ENCODE measurements around the gene HOXA4. TPM values are rescaled to one million over a fixed set of nuclear protein-coding genes. Genes with fewer than 3 reads are reported as not detected.

The HOXA4 gene
- total RNA-seq, 2 experiments from 2014 or later: 0.15 TPM; not detected in 1

GRCh38 chr7:27124902-27125689 lies 5.5 kb downstream of the HOXA4 start:
- Mint-ChIP-seq H3K4me1 (no peaks in the 10 kb centered on the region), H3K9me3 (no peaks in the 10 kb centered on the region), H3K4me3 (no peak overlapping the region), H3K36me3 (ENCODE audit: low read depth) (no peaks in the 10 kb centered on the region), H3K27ac (no peak overlapping the region), H3K27me3 (peaks cover 27% of the 10 kb centered on the region)
- CTCF ChIA-PET: no interaction called here
- DNase-seq: no peak
- POLR2A ChIA-PET: no interaction called here

DNA sequence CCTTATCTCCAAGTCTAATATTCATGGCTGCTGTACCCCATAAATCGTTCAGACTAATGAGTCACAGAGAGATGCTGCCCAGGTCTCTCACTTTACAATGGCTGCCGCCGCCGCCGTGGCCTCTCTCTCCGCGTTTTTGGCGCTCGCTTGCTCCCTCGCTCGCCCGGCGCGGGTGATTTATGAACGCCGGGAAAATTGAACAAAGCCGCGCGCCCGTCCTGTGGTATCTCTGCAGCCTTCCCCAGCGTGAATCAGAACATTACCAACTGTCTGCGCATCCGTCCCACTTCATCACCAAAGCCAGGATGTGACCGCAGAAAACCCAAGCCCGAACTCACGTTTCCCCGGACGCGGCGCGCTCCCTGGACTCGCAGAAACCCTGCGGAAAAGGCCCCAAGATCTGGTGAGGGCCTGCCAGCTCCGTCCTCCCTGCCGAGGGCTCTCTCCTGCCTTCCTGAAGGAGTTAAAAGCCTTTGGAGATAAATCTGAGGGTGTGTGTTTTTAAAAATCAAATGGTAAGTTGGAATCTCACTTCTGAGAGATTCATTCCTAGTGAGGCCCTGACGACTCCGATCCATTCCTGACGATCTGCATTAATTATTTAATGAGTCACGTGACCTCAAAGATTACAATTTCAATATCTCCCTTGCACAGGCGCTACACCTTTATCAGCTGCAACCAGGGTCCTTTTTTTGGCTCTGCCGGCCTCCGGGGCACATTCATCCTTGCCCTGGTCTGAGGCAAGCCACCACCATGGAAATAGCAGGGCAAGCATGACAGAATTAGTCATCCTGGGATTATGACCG lies 6.3 kb downstream of the HOXA4 start:
- ChIA-PET POLR2A (no interaction called here), CTCF (no interaction called here)
- no peaks in the 10 kb centered on the region for H3K4me1 Mint-ChIP-seq
- DNase-seq: no peak
- H3K36me3 Mint-ChIP-seq (ENCODE audit: low read depth): no peaks in the 10 kb centered on the region
- H3K27me3 Mint-ChIP-seq: peaks cover 28% of the 10 kb centered on the region
- H3K27ac Mint-ChIP-seq: no peak overlapping the region
- H3K4me3 Mint-ChIP-seq: no peak overlapping the region
- H3K9me3 Mint-ChIP-seq: no peaks in the 10 kb centered on the region

- ChIA-PET CTCF (no interaction called here), POLR2A (no interaction called here)
- no peak overlapping the region for H3K4me3 Mint-ChIP-seq
- no peaks in the 10 kb centered on the region for H3K9me3 Mint-ChIP-seq
- H3K27ac Mint-ChIP-seq: no peak overlapping the region
- DNase-seq: no peak
- no peaks in the 10 kb centered on the region for H3K4me1 Mint-ChIP-seq
- peaks cover 26% of the 10 kb centered on the region for H3K27me3 Mint-ChIP-seq
- no peaks in the 10 kb centered on the region for H3K36me3 Mint-ChIP-seq (ENCODE audit: low read depth)
These were observed 7.0 kb downstream of the HOXA4 start for GRCh38 chr7:27123477-27124053.

- no peaks in the 10 kb centered on the region for H3K9me3 Mint-ChIP-seq
- CTCF ChIA-PET: no interaction called here
- H3K27ac Mint-ChIP-seq: no peak overlapping the region
These were observed 7.5 kb downstream of the HOXA4 start for GRCh38 chr7:27123007-27123476.

DNA sequence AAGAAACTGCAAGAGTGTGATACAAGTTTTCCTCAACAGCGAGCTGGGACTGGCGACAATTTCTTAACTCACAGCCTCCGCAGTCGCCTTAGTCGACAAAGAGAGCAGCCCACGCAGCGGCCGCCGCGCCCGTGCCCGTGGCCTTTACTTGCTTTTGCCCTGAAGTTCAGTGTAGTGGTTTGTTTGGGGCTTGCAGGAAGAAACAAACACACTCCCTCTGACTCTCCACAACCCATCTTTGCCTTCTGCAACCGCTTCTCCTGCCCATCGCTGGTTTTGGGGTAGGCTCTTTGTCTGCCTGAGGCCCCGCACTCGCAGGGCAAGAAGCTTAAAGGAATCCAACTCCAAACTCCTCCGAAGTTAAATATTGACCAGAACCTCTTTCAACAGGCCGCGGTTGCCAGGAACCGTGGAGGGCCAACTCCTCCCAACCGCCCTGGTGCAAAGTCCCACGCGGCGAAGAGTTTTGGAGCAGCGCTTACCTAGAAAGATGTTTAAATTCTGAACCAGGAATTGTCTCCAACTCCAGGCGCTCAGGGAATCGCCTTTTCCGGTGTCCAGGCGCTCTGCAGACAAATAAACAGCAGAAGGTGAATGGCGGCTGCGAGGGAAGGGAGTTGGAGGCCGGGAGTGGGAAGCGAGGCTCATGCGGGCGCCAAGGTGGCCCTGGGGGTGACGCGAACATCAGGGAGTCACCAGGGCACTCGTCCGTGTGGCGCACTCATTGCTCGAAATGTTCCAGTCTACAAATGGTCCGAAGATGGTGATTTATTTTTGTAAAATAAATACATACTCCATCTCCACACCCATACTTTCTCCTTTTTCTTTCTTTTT lies 8.3 kb downstream of the HOXA4 start:
- Mint-ChIP-seq H3K4me3 (no peak overlapping the region), H3K9me3 (no peaks in the 10 kb centered on the region), H3K27ac (no peak overlapping the region), H3K27me3 (peaks cover 15% of the 10 kb centered on the region), H3K36me3 (ENCODE audit: low read depth) (no peaks in the 10 kb centered on the region), H3K4me1 (no peaks in the 10 kb centered on the region)
- DNase-seq: no peak
- ChIA-PET POLR2A (no interaction called here), CTCF (no interaction called here)

More at GRCh38 chr7:27123007-27123476, 7.5 kb downstream of the HOXA4 start:
- POLR2A ChIA-PET: no interaction called here
- no peak for DNase-seq
- no peaks in the 10 kb centered on the region for H3K4me1 Mint-ChIP-seq
- peaks cover 23% of the 10 kb centered on the region for H3K27me3 Mint-ChIP-seq
- no peak overlapping the region for H3K4me3 Mint-ChIP-seq
- no peaks in the 10 kb centered on the region for H3K36me3 Mint-ChIP-seq (ENCODE audit: low read depth)

DNA sequence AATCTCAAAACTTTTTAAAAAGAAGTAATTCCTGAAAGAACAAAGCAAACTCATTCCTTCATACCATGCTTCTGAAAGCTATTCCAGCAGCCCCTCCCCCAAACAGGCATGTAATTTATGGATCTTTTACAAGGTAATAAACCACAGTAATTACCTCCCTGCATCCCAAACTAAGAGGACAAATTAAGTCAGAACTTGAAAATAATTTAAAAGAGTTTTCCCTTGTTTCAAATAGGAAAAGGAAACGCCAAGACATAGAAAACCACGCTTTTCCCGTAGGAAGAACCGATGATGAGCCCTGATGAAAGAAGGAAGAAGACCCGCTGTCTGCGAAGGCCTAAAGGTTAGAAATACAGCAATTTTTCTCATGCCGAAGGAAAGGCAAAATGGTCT lies 8.9 kb downstream of the HOXA4 start:
- no peaks in the 10 kb centered on the region for H3K4me1 Mint-ChIP-seq
- no peak overlapping the region for H3K27ac Mint-ChIP-seq
- POLR2A ChIA-PET: no interaction called here
- H3K9me3 Mint-ChIP-seq: no peaks in the 10 kb centered on the region
- H3K4me3 Mint-ChIP-seq: no peak overlapping the region
- DNase-seq: no peak
- CTCF ChIA-PET: no interaction called here
- H3K36me3 Mint-ChIP-seq (ENCODE audit: low read depth): no peaks in the 10 kb centered on the region
- H3K27me3 Mint-ChIP-seq: peaks cover 10% of the 10 kb centered on the region

GRCh38 chr7:27119412-27119911 lies 11.1 kb downstream of the HOXA4 start:
- H3K4me3 Mint-ChIP-seq: no peak overlapping the region
- no peaks in the 10 kb centered on the region for H3K9me3 Mint-ChIP-seq
- H3K27me3 Mint-ChIP-seq: peaks cover 4% of the 10 kb centered on the region
- no peak overlapping the region for H3K27ac Mint-ChIP-seq
- no peak for DNase-seq
- POLR2A ChIA-PET: no interaction called here
- H3K4me1 Mint-ChIP-seq: no peaks in the 10 kb centered on the region
- CTCF ChIA-PET: interaction anchor here (1.0 kb wide), 1 partner anchor 11 kb away, joined by 3 read pairs; no protein-coding TSS in a partner anchor
- no peaks in the 10 kb centered on the region for H3K36me3 Mint-ChIP-seq (ENCODE audit: low read depth)

DNA sequence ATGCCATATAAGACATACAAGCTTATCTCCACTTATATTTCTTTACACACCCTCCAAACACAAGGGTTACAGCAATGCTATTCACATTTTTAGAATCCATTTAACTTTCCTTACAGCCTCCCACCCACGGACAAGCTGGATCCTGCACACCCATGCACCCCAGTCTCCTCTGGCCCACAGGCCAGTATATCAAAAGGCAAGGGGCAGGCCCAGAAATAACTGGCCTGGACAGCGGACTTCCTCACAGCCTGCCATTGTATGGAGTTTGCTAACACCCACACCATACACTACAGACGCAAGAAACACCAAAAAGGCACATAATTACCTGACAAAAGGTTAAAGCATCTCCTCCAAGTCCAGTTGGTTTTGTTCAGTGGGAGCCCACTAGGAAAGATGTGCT lies 12.0 kb downstream of the HOXA4 start:
- Mint-ChIP-seq H3K4me1 (no peaks in the 10 kb centered on the region), H3K36me3 (ENCODE audit: low read depth) (no peaks in the 10 kb centered on the region), H3K27me3 (peaks cover 4% of the 10 kb centered on the region), H3K27ac (no peak overlapping the region), H3K9me3 (no peaks in the 10 kb centered on the region), H3K4me3 (no peak overlapping the region)
- CTCF ChIA-PET: interaction anchor here (1.1 kb wide), 1 partner anchor 431 kb away, joined by 3 read pairs; no protein-coding TSS in a partner anchor
- no peak for DNase-seq
- POLR2A ChIA-PET: no interaction called here

GRCh38 chr7:27117887-27118491 lies 12.6 kb downstream of the HOXA4 start:
- POLR2A ChIA-PET: no interaction called here

GRCh38 chr7:27116962-27117886 lies 13.3 kb downstream of the HOXA4 start:
- Mint-ChIP-seq H3K9me3 (no peaks in the 10 kb centered on the region), H3K4me1 (no peaks in the 10 kb centered on the region), H3K36me3 (ENCODE audit: low read depth) (no peaks in the 10 kb centered on the region), H3K4me3 (no peak overlapping the region), H3K27me3 (peaks cover 4% of the 10 kb centered on the region), H3K27ac (no peak overlapping the region)
- no peak for DNase-seq
- POLR2A ChIA-PET: no interaction called here
- CTCF ChIA-PET: interaction anchor here (1.1 kb wide), 1 partner anchor 430 kb away, joined by 3 read pairs; no protein-coding TSS in a partner anchor

More at GRCh38 chr7:27117887-27118491, 12.6 kb downstream of the HOXA4 start:
- DNase-seq: no peak
- H3K4me3 Mint-ChIP-seq: no peak overlapping the region
- H3K4me1 Mint-ChIP-seq: no peaks in the 10 kb centered on the region
- CTCF ChIA-PET: interaction anchor here (1.1 kb wide), 1 partner anchor 431 kb away, joined by 3 read pairs; no protein-coding TSS in a partner anchor
- no peaks in the 10 kb centered on the region for H3K9me3 Mint-ChIP-seq
- peaks cover 4% of the 10 kb centered on the region for H3K27me3 Mint-ChIP-seq
- no peak overlapping the region for H3K27ac Mint-ChIP-seq
- H3K36me3 Mint-ChIP-seq (ENCODE audit: low read depth): no peaks in the 10 kb centered on the region

DNA sequence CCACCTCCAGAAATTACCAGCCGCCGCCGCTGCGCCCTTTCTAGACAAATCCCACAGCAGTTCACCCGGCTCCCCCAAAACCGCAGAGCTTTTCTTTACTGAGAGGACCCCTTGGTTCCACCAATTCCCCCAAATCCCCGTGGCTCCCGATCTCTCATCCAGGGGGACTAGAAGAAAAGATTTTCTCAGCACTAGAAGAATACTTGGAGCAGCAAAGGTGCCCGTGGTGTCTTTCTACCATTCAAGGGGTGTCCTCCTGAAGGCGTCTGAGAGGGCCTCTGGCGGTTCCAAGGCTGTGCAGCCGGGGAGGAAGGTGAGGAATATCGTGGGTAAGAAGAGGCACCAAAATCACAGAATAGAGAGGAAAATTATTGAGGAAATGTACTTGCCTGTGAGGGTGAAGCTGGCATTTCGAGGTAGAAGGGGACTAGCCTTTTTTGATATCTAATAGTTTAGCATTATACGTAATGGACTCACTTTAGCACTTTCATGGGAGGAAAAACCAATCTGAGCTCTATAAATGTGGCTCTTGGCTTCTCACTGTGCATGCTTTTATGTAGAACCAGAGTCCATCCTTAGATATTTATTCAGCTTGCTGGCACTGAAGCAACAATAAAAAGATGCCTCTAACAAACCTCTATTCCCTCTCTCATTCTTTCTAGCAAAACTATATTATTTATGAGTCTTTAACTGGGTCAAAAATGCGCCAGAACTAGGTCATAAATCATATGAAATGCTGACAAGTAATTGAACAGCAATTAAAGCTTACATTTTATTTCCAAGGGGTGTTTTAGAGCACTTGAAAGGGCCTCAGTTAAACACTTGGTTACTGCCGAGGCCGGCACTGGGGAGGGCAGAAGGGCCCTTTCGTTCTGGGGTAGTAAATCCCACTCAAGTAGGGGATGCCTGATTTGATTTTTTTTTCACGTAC lies 14.3 kb downstream of the HOXA4 start:
- POLR2A ChIA-PET: no interaction called here
- no peak overlapping the region for H3K4me3 Mint-ChIP-seq
- peaks cover 4% of the 10 kb centered on the region for H3K27me3 Mint-ChIP-seq
- H3K9me3 Mint-ChIP-seq: no peaks in the 10 kb centered on the region
- CTCF ChIA-PET: interaction anchor here (0.6 kb wide), 1 partner anchor 1814 kb away, joined by 3 read pairs; no protein-coding TSS in a partner anchor
- H3K27ac Mint-ChIP-seq: no peak overlapping the region
- no peaks in the 10 kb centered on the region for H3K4me1 Mint-ChIP-seq
- H3K36me3 Mint-ChIP-seq (ENCODE audit: low read depth): no peaks in the 10 kb centered on the region
- DNase-seq: no peak

All from activated CD4-positive, alpha-beta memory T cell treated with anti-CD3 and anti-CD28 coated beads, Interleukin-2, amount 10 ng/mL, durations not matched to agents 7 days and 5 days (primary cell).